Activated T-cell treated with anti-CD3 and anti-CD28 coated beads, Interleukin-2, amount 50 U/mL, for 24 hours (primary cell): ENCODE results near the gene AFF2.

Experiments
- DNase-seq: peaks from one replicate; pipeline ENCODE4 v3.0.0-alpha.2; 2020
- H3K27ac Mint-ChIP-seq: 2 replicates; pipeline ENCODE4 v1.8.0; 2020; ENCODE audit warnings: mild to moderate bottlenecking, mixed read lengths
- H3K27me3 Mint-ChIP-seq: 2 replicates; pipeline ENCODE4 v1.8.0; 2020; ENCODE audit warnings: mixed read lengths
- H3K36me3 Mint-ChIP-seq: 2 replicates; pipeline ENCODE4 v1.8.0; 2020; ENCODE audit warnings: low read depth, mixed read lengths
- H3K4me1 Mint-ChIP-seq: 2 replicates; pipeline ENCODE4 v1.8.0; 2020; ENCODE audit warnings: low read depth, mixed read lengths
- H3K4me3 Mint-ChIP-seq: 2 replicates; pipeline ENCODE4 v1.8.0; 2020; ENCODE audit warnings: mild to moderate bottlenecking, moderate library complexity, mixed read lengths
- H3K9me3 Mint-ChIP-seq: 2 replicates; pipeline ENCODE4 v1.8.0; 2020; ENCODE audit warnings: mixed read lengths

The AFF2 gene

DNA sequence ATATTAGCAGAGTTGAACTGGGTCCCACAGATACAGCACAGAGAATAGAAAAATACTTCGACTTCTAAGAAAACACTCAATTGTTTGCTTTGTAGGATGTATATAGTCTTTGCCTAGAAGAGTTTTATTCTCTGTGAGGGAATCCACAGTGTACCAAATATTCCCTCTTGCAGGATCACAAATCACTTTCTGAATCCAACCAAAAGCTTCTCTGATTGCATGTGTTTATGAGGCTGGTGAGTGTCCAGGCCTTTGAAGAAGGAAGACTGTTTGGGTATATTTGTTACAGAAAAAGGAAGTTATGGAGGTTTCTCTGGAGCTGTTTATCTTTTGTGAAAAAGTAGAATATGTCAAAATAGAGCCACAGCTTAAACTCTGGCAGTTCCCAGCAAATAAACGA is 423.2 kb downstream of the AFF2 start:
- DNase-seq, result no peak
- Mint-ChIP-seq H3K4me1 (no peaks in the 10 kb centered on the region), H3K27me3 (peaks cover 27% of the 10 kb centered on the region), H3K9me3 (no peaks in the 10 kb centered on the region), H3K36me3 (no peaks in the 10 kb centered on the region), H3K27ac (no peak overlapping the region), H3K4me3 (no peak overlapping the region)

DNA sequence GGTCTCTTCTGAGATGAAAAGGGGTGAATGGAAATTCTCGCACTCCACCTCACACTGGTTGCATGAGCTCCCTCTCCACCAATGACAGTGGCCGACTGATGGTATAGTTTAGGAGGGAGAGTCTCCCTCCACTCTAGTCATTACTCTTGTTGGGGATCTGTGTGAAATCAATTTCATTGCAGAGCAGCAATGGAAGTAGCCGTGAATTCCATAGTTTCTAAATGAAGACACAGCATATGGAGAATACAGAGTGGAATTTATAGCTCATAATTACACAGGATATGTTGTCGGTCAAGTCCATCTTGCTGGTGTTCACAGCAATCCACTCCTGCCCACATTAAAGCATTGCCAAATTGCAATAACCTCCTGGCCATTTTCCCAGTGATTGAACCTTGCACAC is 426.0 kb downstream of the AFF2 start:
- Mint-ChIP-seq H3K27ac (no peak overlapping the region), H3K4me3 (no peak overlapping the region), H3K9me3 (no peaks in the 10 kb centered on the region), H3K27me3 (peaks cover 25% of the 10 kb centered on the region), H3K36me3 (no peaks in the 10 kb centered on the region), H3K4me1 (no peaks in the 10 kb centered on the region)
- DNase-seq, result no peak

DNA sequence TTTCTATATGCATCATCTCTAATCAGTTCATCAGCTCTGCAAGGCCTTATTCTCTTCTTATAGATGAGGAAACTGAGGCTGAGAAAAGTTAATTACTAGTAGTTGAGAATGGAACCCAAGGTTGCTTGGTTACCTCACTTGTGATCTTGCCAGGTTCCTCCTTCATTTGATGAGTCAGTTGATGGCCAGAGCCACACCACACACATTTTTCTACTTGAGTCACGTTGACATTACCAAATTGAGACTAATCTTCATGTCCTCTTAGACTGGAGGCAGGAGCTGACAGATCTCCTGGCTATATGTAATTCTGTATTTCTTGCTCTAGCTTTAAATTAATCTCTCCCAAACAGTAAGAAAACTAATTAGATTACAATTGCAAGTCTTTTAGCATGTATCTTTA is 428.4 kb downstream of the AFF2 start:
- Mint-ChIP-seq H3K27me3 (peaks cover 20% of the 10 kb centered on the region), H3K27ac (no peak overlapping the region), H3K4me1 (no peaks in the 10 kb centered on the region), H3K9me3 (no peaks in the 10 kb centered on the region), H3K4me3 (no peak overlapping the region), H3K36me3 (no peaks in the 10 kb centered on the region)
- no peak for DNase-seq

DNA sequence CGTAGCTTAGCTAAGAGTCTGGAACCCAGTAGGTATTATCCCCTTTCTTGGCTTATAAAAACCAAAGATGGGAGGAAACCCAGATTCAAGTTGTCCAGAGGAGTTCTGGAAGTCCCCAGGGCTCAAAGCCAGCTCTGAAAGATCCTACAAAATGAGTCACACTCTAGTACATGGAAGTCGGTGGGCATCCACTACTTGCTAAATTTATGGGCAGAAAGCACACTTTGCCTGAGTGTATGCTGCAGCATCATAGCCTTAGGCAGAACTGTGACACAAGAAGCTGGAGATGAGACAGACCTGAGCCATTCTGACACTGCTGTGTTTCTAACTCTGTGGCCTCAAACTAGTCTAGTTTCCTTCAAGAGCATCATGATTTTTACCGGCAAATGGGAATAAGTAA is 429.3 kb downstream of the AFF2 start:
- H3K27ac Mint-ChIP-seq, result no peak overlapping the region
- no peaks in the 10 kb centered on the region for H3K4me1 Mint-ChIP-seq
- no peaks in the 10 kb centered on the region for H3K9me3 Mint-ChIP-seq
- no peaks in the 10 kb centered on the region for H3K36me3 Mint-ChIP-seq
- no peak for DNase-seq
- H3K4me3 Mint-ChIP-seq, result no peak overlapping the region
- H3K27me3 Mint-ChIP-seq, result peaks cover 15% of the 10 kb centered on the region

DNA sequence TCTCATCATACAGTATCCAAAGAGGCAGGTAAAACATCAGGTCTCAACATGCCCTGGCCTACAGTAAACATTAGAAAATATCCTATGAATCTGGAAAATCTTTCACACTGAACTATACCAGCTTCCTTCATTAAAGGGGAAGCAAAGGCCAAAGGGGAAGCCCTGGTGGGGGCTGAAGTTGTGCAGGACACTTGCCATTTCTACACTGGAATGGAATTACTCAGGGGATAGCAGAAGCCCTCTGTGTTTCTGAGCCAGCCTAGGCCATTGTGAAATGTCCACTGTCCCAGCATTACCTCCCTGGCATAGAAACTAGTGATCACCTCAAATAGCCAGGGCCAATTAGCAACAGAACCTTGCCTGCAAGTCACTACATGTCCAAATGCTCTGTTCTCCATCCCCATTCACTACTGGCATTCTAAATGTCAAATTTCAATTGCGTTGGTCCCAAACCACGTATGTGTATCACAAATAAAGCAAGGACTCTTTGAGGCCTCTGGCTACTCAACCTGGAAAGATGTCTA is 429.9 kb downstream of the AFF2 start:
- H3K27ac Mint-ChIP-seq, result no peak overlapping the region

DNA sequence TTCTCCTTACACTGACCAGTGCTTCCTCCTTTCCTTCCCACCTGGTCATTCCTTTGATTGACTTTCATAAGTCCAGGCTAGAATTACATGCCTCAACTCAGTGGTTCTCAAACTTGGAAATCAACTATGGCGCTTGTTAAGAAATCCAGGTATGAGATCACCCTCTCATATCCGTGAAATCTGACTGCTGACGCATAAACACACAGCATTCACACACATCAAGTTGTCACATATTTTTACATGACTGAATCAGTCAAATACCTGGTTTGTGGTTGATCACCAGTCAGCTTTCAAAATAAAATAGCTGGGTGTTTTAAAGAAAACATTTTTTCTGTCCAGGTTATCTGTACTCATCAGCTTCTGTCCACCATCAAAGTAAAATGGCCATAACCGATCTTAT is 433.5 kb downstream of the AFF2 start:
- peaks cover 10% of the 10 kb centered on the region for H3K27me3 Mint-ChIP-seq
- no peaks in the 10 kb centered on the region for H3K9me3 Mint-ChIP-seq
- H3K27ac Mint-ChIP-seq, result no peak overlapping the region
- H3K4me3 Mint-ChIP-seq, result no peak overlapping the region
- DNase-seq, result no peak
- no peaks in the 10 kb centered on the region for H3K36me3 Mint-ChIP-seq
- no peaks in the 10 kb centered on the region for H3K4me1 Mint-ChIP-seq

More for the DNA sequence above, 429.9 kb downstream of the AFF2 start:
- no peaks in the 10 kb centered on the region for H3K36me3 Mint-ChIP-seq
- H3K27me3 Mint-ChIP-seq, result peaks cover 13% of the 10 kb centered on the region
- H3K4me1 Mint-ChIP-seq, result no peaks in the 10 kb centered on the region
- no peak overlapping the region for H3K4me3 Mint-ChIP-seq
- H3K9me3 Mint-ChIP-seq, result no peaks in the 10 kb centered on the region
- DNase-seq, result no peak

DNA sequence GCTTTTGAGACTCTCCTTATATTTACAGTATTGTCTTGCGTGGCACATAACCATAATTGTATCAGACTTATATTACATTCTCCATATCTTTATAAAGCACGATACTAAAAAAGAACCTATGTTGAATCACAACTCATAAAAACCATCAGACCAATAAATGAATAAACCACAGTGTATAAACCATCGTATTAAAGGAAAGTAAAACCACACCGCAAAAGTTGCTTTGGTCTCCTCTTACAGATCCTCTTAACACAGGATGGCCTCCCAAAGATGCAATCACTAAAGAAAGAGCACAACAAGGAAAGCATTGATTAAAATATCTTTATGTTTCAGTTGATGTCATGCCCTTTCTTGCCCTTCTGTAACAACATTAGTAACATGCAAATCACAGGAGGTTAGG is 437.9 kb downstream of the AFF2 start:
- no peaks in the 10 kb centered on the region for H3K4me1 Mint-ChIP-seq
- no peak overlapping the region for H3K27ac Mint-ChIP-seq
- H3K27me3 Mint-ChIP-seq, result peaks cover 21% of the 10 kb centered on the region
- no peak for DNase-seq
- no peaks in the 10 kb centered on the region for H3K36me3 Mint-ChIP-seq
- no peak overlapping the region for H3K4me3 Mint-ChIP-seq
- no peaks in the 10 kb centered on the region for H3K9me3 Mint-ChIP-seq

DNA sequence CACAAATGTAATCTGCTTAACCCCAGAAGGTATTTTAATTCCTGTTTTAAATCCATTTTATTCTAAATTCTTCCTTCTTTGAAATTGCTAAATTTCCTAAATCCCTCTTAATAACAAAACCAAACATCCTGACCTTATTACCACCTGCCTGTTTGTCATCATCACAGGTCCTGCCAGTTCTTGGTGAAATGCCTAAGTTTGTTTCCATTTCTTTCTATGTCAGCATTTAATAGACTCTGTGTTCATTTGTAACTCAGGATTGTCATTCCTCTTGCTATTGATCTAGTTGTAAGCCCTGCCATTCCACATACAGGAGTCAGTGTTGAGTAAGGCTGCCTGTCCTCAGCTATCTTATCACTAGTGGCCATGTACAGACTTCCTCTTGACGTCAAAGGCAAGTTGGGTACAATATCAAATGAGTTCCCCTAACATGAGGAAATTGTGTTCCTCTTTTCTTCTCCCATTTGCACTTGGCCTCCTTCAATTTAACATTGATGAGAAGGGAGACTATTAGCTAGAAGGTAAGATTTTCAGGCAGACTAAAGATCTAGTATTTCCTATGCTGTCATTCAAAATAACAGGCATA is 440.1 kb downstream of the AFF2 start:
- DNase-seq, result no peak
- Mint-ChIP-seq H3K4me3 (no peak overlapping the region), H3K27ac (no peak overlapping the region), H3K27me3 (peaks cover 18% of the 10 kb centered on the region), H3K9me3 (no peaks in the 10 kb centered on the region), H3K36me3 (no peaks in the 10 kb centered on the region), H3K4me1 (no peaks in the 10 kb centered on the region)

DNA sequence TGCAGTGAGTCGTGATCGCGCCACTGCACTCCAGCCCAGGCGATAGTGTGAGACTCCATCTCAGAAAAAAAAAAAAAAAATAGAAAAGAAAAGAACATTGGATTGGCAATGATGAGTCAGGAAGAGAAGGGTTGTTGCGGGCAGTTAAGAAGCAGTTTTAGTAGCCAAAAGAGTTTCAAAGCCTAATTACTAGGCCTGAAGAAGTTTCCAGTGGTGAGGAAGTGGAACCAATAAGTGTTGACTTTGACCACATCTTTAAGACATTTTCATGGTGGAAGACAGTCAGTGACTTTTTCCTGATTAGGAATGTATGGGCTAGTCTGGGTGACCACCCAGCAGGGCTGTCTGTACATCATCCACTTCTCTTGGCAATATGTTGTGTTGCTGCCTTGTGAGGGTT is 442.3 kb downstream of the AFF2 start:
- H3K36me3 Mint-ChIP-seq, result no peaks in the 10 kb centered on the region
- peaks cover 16% of the 10 kb centered on the region for H3K27me3 Mint-ChIP-seq
- no peaks in the 10 kb centered on the region for H3K4me1 Mint-ChIP-seq
- DNase-seq, result no peak
- no peak overlapping the region for H3K4me3 Mint-ChIP-seq
- no peaks in the 10 kb centered on the region for H3K9me3 Mint-ChIP-seq
- H3K27ac Mint-ChIP-seq, result no peak overlapping the region

DNA sequence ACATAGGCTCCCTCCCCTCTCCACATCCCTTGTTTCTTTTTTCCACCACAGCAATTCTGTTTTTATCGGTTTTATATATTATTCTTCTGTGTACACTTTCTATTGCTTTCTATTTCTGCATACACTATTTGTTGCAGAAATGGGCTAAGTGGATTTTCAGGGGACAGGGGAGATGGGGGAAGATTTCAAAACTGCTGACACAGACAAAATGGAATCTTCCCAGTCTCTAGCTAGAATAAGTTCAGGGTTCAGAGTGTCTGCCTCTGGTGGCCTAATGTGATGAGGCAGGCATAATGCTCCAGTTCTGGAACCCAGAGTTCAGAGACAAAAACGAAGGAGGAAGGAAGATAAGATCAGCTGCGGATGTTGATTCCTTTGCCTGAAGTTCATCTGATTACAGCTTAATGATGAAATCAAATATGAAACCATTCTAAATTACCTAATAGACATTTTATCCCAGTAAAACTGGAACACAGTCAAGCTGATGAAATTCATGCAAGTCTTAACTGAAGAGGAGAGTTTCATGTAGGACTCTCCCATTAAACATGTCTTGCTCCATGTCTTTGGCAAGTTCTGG is 447.1 kb downstream of the AFF2 start:
- H3K36me3 Mint-ChIP-seq, result no peaks in the 10 kb centered on the region
- no peak for DNase-seq
- H3K4me3 Mint-ChIP-seq, result no peak overlapping the region
- H3K4me1 Mint-ChIP-seq, result no peaks in the 10 kb centered on the region
- H3K27ac Mint-ChIP-seq, result no peak overlapping the region
- H3K9me3 Mint-ChIP-seq, result no peaks in the 10 kb centered on the region
- peaks cover 3% of the 10 kb centered on the region for H3K27me3 Mint-ChIP-seq

DNA sequence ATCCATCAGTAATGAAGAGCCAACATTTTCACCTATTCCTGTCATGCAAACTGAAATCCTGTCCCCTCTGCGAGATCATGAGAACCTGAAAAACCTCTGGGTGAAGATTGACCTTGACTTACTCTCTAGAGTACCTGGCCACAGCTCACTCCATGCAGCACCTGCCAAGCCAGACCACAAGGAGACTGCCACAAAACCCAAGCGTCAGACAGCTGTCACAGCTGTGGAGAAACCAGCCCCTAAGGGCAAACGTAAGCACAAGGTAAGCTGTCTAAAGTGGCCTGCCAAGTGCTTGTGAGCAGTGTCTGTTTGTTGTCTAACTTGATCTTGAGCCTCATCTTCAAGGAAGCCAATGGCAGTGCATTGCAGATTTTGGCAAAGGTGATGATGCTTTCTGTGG is 455.9 kb downstream of the AFF2 start:
- no peaks in the 10 kb centered on the region for H3K36me3 Mint-ChIP-seq
- H3K9me3 Mint-ChIP-seq, result no peaks in the 10 kb centered on the region
- peaks cover 14% of the 10 kb centered on the region for H3K27me3 Mint-ChIP-seq
- no peak for DNase-seq
- H3K4me3 Mint-ChIP-seq, result no peak overlapping the region
- H3K27ac Mint-ChIP-seq, result no peak overlapping the region
- H3K4me1 Mint-ChIP-seq, result no peaks in the 10 kb centered on the region

DNA sequence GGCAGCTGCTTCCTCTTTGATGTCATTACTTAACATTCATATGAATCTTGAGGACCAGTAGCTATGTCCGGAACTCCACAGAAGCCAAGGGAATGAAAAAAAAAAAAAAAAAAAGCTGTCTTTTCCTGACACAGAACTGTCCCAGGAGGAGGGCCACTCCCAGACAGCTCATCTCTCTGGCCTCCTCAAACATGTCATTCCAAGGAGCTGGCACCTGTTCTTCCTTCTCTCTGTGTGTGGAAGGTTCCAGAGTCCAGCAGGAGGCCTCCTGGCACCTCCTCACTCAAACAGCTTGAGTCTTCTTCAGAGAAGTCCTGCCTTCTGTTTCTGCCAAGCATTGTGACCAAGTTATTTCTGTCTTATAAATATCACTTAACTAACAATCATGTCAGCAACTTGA is 458.5 kb downstream of the AFF2 start:
- Mint-ChIP-seq H3K4me1 (no peaks in the 10 kb centered on the region), H3K36me3 (no peaks in the 10 kb centered on the region), H3K27me3 (peaks cover 14% of the 10 kb centered on the region), H3K27ac (no peak overlapping the region), H3K9me3 (no peaks in the 10 kb centered on the region), H3K4me3 (no peak overlapping the region)
- no peak for DNase-seq

DNA sequence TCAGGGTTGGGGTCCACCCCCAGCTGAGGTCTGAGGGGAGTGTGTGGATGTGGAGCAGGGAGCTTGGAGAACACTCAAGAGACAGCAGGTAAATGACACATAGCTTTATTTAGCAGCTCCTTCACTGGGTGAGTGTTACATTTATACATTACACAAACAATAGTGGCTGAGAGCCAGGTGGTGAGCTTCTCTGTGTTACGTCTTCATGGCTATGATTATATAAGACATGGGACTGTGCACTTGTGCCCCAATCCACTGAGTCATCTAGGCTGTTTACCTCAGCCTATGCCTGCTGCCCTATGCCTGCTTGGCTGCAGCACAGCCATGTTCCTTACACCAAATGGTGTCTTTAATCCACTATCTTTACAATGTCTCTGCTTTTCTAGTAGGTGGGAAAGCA is 459.6 kb downstream of the AFF2 start:
- Mint-ChIP-seq H3K27me3 (peaks cover 11% of the 10 kb centered on the region), H3K27ac (no peak overlapping the region), H3K36me3 (no peaks in the 10 kb centered on the region), H3K4me3 (no peak overlapping the region), H3K4me1 (no peaks in the 10 kb centered on the region), H3K9me3 (no peaks in the 10 kb centered on the region)
- no peak for DNase-seq

DNA sequence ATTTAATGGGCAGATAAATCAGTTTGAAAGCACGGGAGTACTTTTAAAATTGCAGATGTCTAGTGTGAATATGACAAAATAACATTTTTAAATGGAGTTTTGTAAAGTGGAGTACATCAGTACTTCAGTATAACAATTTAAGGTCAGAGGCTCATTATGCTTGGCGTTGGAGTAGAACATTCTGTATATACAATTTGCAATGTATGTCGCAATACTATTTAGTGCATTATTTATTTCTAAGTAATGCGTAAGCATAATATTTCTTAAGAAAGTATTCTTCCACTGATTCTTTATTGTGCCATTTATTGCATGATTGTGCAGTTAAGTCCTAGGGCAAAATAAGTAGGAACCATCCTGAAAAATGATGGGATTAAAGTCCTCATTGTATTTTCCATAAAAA is 461.6 kb downstream of the AFF2 start:
- Mint-ChIP-seq H3K4me1 (no peaks in the 10 kb centered on the region), H3K27me3 (peaks cover 8% of the 10 kb centered on the region), H3K27ac (no peak overlapping the region), H3K4me3 (no peak overlapping the region), H3K9me3 (no peaks in the 10 kb centered on the region), H3K36me3 (no peaks in the 10 kb centered on the region)
- no peak for DNase-seq

DNA sequence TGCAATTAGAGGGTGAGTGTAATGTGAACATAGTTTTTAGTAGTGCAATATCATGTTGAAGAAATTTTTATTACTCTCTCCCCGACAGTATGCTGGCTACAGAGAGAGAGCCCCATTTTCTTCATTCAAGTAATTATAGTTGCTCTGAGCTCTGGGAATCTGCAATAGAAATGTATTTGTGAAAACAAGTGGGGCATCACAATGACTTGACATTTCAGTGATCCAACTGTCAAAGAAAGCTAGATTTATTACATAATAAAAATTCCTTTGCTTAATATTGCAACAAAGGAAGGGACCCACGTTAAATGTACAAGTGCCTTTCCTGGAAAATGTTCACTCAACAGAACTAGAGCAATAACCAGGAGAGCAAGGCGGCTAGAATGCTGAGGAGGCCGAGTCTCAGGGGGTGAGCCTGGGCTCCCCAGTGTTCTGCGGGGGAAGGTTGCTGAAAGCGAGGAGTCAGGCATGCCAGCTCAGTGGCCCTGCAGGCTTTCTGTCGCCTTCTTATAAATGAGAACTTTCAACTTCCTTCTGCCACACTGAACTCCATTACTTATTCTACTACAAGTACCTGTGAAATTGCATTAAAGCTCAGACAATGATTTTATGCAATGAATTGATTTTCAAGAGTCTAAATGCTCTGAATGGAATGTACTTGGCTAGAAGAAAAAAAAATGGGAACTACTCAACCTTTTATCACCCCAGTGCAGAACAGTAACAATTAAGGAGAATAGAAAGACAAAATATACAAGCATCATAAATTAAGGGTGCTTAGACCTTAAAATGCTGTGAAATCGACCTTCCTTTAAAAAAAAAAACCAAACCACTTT is 476.4 kb downstream of the AFF2 start:
- DNase-seq, result no peak
- Mint-ChIP-seq H3K36me3 (no peaks in the 10 kb centered on the region), H3K4me1 (no peaks in the 10 kb centered on the region), H3K27ac (no peak overlapping the region), H3K9me3 (no peaks in the 10 kb centered on the region), H3K4me3 (no peak overlapping the region), H3K27me3 (no peaks in the 10 kb centered on the region)
